ENCODE data around the gene MYO5B. TPM values are rescaled to one million over a fixed set of nuclear protein-coding genes. Genes with fewer than 3 reads are reported as not detected.

The MYO5B gene
- polyA plus RNA-seq, 1 donor from 2014 or later: 0.42 TPM

- H3K27me3 ChIP-seq (ENCODE audit: insufficient read depth, low read depth, low read length): no peaks in the 10 kb centered on the region
- no peak for TF ChIP-seq CTCF (IDR thresholded peaks at IDR 0.05; ENCODE audit: poor library complexity, severe bottlenecking)
- TF ChIP-seq EP300 (conservative IDR thresholded peaks at IDR 0.05; ENCODE audit: poor library complexity, severe bottlenecking): no peak
- no peak for TF ChIP-seq SMC3 (conservative IDR thresholded peaks at IDR 0.05; ENCODE audit: poor library complexity)
- no peak for TF ChIP-seq POLR2AphosphoS5 (IDR thresholded peaks at IDR 0.05)
- no peak for TF ChIP-seq RAD21 (conservative IDR thresholded peaks at IDR 0.05)
- TF ChIP-seq MXI1 (conservative IDR thresholded peaks at IDR 0.05; ENCODE audit: poor library complexity, severe bottlenecking): no peak
- TF ChIP-seq EZH2 (IDR thresholded peaks at IDR 0.05; ENCODE audit: borderline replicate concordance, insufficient read depth, low read length, poor library complexity, severe bottlenecking): no peak
- H3K9me2 ChIP-seq (ENCODE audit: insufficient read depth, low read length): no peaks in the 10 kb centered on the region
- no peaks in the 10 kb centered on the region for H3K36me3 ChIP-seq (ENCODE audit: insufficient read depth, low read length)
- H3F3A ChIP-seq (ENCODE audit: insufficient read depth, low read length, poor library complexity, severe bottlenecking): no peaks in the 10 kb centered on the region
- H3K79me2 ChIP-seq (replicated peaks; ENCODE audit: insufficient read depth, low read length): no peaks in the 10 kb centered on the region
- no peak overlapping the region for H3K4me3 ChIP-seq (ENCODE audit: low read length)
- no peak overlapping the region for H2AFZ ChIP-seq (ENCODE audit: low read depth, low read length)
- peak overlapping the region; percentile 54 for H3K27ac ChIP-seq (ENCODE audit: low read length)
- no peak overlapping the region for H3K4me2 ChIP-seq (ENCODE audit: low read length)
- H3K9me3 ChIP-seq (ENCODE audit: low read length): no peaks in the 10 kb centered on the region
- H3K9ac ChIP-seq (ENCODE audit: low read length): no peak overlapping the region
- no peaks in the 10 kb centered on the region for H4K20me1 ChIP-seq (ENCODE audit: insufficient read depth)
Measured at GRCh38 chr18:50057009-50057408, 137.9 kb downstream of the MYO5B start.

GRCh38 chr18:50056185-50056584, 138.8 kb downstream of the MYO5B start:
- Histone ChIP-seq H2AFZ (ENCODE audit: low read depth, low read length) (no peak overlapping the region), H3F3A (ENCODE audit: insufficient read depth, low read length, poor library complexity, severe bottlenecking) (no peaks in the 10 kb centered on the region), H3K79me2 (replicated peaks; ENCODE audit: insufficient read depth, low read length) (no peaks in the 10 kb centered on the region), H3K27ac (ENCODE audit: low read length) (peak overlapping the region; percentile 54), H4K20me1 (ENCODE audit: insufficient read depth) (no peaks in the 10 kb centered on the region), H3K4me3 (ENCODE audit: low read length) (peak overlapping the region; percentile 43), H3K4me2 (ENCODE audit: low read length) (no peak overlapping the region), H3K9me3 (ENCODE audit: low read length) (no peaks in the 10 kb centered on the region), H3K36me3 (ENCODE audit: insufficient read depth, low read length) (no peaks in the 10 kb centered on the region), H3K9ac (ENCODE audit: low read length) (no peak overlapping the region), H3K9me2 (ENCODE audit: insufficient read depth, low read length) (no peaks in the 10 kb centered on the region), H3K27me3 (ENCODE audit: insufficient read depth, low read depth, low read length) (no peaks in the 10 kb centered on the region)
- TF ChIP-seq SMC3 (conservative IDR thresholded peaks at IDR 0.05; ENCODE audit: poor library complexity) (no peak), MXI1 (conservative IDR thresholded peaks at IDR 0.05; ENCODE audit: poor library complexity, severe bottlenecking) (no peak), TAF1 (IDR thresholded peaks at IDR 0.05; ENCODE audit: low read depth) (no peak), EP300 (conservative IDR thresholded peaks at IDR 0.05; ENCODE audit: poor library complexity, severe bottlenecking) (peak; percentile 82), CTCF (IDR thresholded peaks at IDR 0.05; ENCODE audit: poor library complexity, severe bottlenecking) (no peak), RAD21 (conservative IDR thresholded peaks at IDR 0.05) (no peak), REST (IDR thresholded peaks at IDR 0.05; ENCODE audit: borderline replicate concordance) (no peak), EZH2 (IDR thresholded peaks at IDR 0.05; ENCODE audit: borderline replicate concordance, insufficient read depth, low read length, poor library complexity, severe bottlenecking) (no peak), POLR2AphosphoS5 (IDR thresholded peaks at IDR 0.05) (peak; percentile 61)
